Measurements from ENCODE around the gene SLAMF1.
"Not testable (repeated sequence)": the region's sequence is repeated elsewhere in the genome, so short reads cannot be mapped to it uniquely, and the experiment has no call there.

SLAMF1 gene

DNA sequence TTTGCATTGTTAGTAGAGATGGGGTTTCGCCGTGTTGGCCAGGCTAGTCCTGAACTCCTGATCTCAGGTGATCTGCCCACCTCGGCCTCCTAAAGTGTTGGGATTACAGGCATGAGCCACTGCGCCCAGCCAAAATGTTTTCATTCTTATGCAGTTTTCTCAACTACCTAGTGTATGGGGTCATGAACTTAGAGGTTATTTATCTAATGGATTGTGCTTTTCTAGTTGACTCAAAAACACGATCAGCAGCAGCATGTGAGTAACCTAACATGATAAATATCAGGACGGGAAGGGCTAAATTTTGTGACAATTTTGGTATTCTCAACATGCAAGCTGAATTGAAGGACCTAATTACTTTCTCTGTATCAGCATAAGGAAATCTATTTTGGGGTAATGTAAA lies 58.4 kb downstream of the SLAMF1 start:
- no peak for DNase-seq

DNA sequence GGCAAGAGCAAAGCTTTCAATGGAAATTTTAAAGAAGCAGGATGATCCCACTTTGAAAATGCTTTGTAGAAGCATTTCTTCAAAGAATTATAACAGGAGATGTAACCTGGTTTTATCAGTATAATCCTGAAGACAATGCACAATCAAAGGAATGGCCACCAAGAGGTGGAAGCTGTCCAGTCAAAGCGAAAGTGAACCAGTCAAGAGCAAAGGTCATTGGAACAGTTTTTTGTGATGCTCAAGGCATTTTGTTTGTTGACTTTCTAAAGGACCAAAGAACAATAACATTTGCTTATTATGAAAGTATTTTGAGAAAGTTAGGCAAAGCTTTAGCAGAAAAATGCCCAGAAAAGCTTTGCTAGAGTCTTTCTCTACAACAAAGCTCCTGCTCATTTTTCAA lies 62.1 kb downstream of the SLAMF1 start:
- no peak for DNase-seq

DNA sequence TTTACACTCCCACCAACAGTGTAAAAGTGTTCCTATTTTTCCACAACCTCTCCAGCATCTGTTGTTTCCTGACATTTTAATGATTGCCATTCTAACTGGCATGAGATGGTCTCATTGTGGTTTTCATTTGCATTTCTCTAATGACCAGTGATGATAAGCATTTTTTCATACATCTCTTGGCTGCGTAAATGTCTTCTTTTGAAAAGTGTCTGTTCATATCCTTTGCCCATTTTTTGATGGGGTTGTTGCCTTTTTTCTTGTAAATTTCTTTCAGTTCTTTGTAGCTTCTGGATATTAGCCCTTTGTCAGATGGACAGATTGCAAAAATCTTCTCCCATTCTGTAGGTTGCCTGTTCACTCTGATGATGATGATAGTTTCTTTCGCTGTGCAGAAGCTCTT lies 63.9 kb downstream of the SLAMF1 start:
- not testable (repeated sequence) for DNase-seq

DNA sequence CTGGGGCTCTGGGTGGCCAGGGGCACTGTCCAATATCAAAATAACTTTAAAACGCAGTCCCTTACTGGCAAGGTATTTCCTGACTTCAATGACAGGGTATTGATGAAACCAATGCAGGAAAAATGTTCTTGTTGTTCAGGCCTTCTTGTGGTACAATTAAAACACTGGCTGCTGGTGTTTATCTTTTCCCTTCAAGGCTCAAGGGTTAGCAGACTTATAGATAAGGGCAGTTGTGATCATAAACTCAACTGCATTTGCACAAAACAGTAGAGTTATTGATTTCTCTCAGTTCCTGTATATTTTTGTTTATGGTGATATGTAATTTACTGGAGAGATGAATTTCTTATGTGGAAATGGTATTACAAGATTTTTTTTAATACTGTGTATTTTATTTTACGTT lies 64.9 kb downstream of the SLAMF1 start:
- no peak for DNase-seq

DNA sequence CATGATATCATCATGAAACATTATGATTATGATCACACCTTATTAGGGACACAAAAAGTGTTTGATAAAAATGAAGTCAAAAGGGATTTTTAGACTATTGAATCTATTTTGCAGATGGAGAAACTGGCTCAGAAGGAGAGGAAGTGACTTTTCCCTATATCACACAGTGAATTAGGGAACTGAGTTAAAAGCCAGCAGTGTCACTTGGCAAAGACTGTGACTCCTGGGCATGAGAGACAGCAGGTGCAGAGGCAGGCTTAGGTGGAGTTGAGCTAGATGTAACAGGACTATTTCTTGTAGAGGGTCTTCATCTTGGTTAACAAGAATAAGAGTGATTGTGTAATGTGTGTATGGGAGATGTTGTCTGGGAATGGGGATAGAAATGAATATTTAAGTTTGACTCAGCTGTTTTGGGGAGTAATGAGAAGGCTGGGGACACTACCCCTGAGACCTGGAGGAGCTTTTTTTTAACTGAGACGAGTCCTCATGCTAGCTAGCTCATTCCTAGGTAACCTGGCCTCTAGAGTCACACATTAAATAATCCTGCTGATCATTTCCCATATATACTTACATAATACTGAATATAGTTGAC lies 66.5 kb downstream of the SLAMF1 start:
- DNase-seq = no peak

DNA sequence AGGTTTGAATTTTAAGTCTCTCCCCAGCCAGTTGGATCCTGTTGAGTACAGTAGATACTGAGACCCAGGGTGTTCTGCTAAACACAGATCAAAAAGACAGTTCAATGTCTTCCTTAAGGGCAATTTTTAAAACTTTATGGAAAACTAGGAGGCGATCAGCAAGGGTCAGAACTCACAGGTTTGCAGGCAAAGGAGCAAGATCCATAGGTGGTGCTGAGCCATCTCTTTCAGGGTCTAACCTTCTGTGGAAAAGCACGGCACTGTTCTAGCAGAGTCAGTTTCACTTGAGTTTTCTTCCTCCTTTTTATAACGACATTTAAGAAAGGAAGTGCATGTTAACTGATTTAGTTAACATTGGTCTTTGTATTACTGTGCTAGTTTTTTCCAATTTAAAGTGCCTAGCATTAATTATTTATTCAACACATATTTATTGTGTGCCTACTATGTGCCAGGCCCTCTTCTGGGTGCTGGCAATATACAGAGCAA lies 67.6 kb downstream of the SLAMF1 start, which contains the start of gene CD84:
TSS of gene CD84 (minus strand) at position 281 of the 486 bp plus-strand sequence. CDS start at position 222, 59 bp downstream.
- DNase-seq = no peak

DNA sequence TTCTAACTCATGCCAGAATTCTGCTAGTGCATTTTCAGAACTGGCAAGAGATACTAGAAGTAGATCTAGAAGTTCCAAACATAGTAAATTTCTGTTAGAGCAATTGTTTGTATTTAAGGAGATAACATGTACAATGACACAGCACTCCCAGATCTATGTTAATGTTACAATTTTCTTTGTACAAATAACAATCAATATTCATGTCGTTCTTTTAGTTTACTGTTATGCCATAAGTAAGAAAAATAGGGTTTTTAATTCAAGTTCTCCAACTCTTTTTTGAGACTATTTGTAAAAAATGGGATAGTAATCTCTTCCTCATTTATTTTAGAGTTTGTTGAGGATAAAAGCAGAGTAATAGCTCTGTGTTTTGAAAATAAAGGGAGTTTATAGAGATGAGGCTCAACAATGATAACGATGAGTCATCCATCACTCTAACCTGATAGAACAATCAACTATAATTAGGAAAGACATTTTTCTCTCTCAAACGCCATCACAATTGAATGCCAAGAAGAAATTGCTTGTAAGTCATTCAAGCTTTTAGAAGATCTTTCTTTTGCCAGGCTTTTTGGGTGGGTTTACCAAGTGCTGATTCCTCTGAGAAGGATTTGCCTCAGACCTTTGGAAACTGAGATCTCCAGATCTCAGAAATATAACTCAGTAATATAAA lies 68.2 kb downstream of the SLAMF1 start:
- no peak for DNase-seq

DNA sequence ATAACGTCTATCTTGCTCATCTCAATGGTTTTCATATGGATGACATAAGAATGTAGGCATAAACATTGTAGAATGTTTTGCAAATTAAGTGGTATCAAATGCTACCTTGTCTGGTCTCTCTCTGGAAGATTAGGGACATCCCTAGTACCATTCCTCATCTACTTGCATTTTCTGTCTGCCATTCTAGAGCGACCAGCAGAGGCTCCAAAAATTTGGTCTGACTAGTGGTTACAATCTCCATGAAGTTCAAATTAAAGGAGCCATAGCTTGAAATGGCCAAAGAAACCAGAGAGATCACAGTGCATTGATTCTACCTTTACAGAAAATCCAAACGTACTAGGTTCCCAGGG lies 68.7 kb downstream of the SLAMF1 start:
- DNase-seq = no peak

DNA sequence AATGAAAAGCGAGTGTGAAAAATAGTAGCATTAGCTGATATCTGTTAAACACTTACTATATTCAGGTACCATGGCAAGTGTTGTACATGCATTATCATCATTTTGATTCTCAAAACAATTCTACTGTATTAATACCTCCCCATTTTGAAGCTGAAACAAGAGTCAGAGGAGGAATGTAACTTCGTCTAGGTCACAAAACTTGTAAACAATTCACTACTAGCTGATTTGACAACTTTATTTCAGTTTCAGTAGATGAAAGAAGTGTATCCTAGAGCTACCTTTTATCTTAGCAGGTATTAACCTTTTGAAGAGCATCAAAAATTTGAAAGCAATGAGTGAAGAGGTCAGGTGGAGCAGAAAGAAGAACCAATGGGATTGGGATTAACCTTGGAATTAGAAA lies 69.2 kb downstream of the SLAMF1 start:
- no peak for DNase-seq

DNA sequence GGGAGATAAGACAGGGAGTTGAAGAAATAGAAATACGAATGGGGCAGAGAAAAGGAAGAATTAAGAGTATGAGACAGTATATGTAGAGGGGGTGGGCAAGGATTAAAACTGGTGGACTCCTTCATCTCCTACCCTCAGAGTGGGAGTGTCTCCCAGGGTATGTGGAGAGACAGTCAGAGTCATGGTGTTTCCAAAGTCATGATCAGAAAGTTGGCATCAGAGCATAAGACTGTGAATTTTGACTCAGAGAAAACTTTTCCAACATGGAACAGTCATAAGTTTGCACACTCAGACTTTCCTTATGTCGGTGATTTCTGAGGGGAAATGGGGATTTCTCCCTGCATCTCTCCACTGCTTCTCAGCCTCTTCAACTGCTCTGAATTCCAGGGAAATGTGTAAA lies 70.0 kb downstream of the SLAMF1 start:
- DNase-seq = no peak

DNA sequence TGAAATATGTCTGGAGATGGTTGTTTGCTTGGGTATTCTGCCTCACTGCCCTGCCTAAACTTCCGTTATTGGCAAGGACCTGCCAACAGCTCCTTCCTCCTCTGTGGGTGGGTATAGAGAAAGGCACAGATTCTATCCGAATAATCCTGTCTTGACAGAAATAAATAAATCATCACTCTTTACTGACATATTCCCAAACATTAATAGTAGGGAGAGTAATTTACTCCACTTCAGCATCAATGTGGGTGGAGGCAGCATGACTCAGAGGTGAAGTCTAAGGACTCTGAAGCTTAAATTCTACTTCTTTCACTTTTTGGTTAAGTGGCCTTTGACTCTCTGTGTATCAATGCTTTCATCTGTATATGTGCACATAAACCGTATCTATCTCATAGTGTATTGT lies 70.5 kb downstream of the SLAMF1 start:
- no peak for DNase-seq

DNA sequence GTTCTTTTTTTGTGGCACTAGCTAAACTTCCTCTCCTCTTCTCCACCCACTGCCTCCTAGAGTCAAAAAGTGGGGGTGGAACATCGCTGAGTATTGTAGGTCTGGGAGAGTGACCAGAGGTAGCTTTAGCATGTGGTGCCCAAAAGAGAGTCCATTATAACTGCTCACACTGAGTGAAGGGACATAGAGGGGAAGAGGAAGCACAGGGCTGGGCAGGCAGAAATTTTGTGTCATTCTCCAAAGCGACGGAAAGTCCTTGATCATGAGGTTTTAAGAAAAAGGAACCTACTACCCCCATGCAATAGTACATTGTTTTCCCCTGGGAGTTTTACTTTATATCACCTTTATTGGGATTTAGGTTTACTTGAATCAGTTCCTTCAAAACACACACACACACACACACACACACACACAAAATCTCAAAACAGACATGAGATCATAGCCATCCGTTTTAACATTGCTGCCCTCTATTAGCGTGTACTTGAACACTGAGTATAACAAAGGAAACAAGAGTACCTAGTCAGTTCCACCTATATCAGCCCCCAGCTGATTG lies 71.7 kb downstream of the SLAMF1 start:
- DNase-seq = no peak

DNA sequence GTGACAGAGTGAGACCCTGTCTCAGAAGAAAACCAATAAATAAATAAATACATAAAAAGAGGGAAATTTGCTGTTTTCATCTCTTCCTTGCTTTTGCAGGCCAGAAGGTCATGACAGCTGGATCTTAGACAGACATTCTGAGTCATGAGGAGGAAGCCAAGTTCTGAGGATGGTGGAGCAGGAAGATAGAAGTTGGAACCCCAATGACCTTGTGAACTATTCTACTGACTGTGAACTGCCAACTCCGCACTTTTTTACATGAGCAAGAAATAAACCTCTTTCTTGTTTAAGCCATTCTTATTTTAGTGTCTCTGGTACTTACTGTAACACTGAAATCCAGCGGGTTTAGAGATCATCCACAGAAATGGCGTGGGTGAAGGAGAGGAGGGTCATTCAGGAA lies 76.0 kb downstream of the SLAMF1 start:
- no peak for DNase-seq

DNA sequence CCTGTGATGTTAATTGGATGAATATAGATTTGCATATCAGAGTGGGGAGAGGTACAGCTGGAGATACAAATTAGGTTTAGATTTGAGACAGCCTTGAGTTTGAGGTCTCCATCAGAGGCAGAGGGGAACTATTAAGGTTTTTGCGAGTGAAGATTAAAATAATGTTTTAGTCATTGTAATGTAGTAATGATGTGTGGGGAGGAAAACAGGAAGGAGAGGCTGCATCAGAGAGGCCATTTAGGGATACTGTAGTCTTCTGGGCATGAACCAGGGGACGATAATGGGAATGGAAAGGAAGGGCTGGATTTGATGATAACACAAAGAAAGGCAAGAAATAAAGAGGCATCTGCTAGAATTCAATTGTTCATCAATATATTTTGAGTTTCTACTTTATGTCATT lies 77.0 kb downstream of the SLAMF1 start:
- DNase-seq = no peak

DNA sequence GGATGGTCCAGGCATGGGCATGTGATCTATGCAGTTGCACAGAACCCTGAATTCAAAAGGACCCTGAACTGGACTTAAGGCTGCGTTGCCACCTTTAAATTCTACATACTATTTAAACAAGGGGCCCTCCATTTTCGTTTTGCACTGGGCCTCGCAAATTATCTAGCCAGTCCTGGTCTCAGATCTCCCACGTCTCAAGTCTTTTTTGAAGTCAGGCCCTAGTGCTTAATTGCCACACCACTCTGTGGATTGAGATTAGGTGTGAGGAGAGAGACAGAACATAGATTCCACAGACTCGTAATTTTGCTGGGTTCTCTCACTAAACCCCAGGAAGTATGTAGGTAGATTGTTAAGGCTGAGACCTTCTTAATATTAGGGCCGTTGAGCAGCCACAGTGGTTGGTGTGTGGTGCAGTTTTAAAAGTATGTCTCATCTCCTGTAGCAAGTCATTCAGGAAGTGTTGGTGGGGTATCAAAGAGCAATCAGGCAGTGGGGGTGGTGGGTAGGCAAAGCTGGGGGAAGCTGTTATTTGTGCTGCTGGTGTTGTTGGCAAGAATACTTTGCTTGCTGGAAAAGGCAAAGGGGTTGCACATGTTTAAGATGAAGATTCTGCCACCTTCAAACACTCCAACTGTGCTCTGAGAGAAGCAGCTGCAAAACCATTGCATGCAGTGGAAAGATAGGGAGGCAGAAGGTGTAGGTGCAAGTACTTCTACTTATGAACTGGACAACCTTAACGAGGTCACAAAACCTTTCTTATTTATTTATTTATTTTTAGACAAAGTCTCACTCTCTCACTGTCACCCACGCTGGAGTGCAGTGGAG lies 78.8 kb downstream of the SLAMF1 start:
- DNase-seq = no peak

DNA sequence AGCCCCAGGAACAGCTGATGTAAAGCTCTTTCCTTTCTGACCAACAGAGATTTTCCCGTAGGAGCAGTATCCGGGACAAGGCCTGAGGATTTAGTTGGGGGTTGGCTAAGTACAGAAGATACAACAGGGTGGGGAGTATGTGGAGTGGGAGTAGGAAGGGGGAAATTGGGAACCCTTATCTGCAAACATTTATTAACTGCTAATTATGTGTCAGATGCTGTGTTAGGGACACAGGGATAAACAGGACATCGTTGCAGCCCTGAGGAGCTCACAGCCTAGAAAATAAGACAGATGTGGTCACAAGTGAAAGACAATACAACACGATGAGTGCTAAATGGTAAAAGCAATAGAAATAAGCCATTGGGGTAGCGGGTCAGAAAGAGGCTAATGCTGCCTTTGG lies 79.5 kb downstream of the SLAMF1 start:
- DNase-seq = no peak

DNA sequence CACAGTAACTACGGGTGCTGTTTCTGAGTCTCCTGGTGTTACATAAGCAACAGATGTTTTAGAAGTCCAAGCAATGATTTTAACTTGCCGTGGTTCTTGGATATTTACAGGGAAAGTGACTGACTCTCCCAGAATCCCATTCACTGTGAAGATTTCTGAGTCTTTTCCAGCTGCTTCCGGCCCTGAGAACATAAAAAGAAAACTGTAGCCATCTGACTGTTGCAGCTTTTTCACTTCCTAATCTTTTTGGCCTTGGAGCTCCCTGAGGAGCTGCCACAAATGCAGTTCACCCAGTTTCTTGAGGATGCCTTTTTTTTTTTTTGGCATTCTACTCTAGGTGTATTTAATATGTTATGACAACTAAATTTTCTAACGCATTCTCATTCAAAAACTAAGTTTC lies 81.3 kb downstream of the SLAMF1 start:
- DNase-seq = no peak

DNA sequence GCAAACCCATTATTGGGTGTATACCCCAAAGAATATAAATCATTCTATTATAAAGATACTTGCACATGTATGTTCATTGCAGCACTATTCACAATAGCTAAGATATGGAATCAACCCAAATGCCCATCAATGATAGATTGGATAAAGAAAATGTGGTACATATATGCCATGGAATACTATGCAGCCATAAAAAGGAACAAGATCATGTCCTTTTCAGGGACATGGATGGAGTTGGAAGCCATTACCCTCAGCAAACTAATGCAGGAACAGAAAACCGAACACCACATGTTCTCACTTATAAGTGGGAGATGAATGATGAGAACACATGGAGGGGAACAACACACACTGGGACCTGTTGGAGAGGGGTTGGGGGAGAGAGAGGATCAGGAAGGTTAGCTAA lies 83.6 kb downstream of the SLAMF1 start:
- DNase-seq = not testable (repeated sequence)

DNA sequence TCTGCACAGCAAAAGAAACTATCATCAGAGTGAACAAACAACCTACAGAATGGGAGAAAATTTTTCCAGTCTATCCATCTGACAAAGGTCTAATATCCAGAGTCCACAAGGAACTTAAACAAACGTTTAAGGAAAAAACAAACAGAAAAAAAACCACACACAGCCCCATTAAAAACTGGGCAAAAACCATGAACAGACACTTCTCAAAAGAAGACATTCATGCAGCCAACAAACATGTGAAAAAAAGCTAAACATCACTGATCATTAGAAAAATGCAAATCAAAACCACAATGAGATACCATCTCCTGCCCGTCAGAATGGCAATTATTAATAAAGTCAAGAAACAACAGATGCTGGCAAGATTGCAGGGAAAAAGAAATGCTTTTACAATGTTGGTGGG lies 84.1 kb downstream of the SLAMF1 start:
- not testable (repeated sequence) for DNase-seq

DNA sequence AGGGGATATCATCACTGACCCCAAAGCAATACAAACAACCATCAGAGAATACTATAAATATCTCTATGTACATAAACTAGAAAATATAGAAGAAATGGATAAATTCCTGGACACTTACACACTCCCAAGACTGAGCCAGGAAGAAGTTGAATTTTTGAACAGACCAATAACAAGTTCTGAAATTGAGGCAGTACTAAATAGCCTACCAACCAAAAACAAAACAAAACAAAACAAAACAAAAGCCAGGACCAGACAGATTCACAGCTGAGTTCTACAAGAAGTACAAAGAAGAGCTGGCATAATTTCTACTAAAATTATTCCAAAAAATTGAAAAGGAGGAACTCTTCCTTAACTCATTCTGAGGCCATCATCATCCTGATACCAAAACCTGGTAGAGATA lies 86.0 kb downstream of the SLAMF1 start:
- DNase-seq = no peak

DNA sequence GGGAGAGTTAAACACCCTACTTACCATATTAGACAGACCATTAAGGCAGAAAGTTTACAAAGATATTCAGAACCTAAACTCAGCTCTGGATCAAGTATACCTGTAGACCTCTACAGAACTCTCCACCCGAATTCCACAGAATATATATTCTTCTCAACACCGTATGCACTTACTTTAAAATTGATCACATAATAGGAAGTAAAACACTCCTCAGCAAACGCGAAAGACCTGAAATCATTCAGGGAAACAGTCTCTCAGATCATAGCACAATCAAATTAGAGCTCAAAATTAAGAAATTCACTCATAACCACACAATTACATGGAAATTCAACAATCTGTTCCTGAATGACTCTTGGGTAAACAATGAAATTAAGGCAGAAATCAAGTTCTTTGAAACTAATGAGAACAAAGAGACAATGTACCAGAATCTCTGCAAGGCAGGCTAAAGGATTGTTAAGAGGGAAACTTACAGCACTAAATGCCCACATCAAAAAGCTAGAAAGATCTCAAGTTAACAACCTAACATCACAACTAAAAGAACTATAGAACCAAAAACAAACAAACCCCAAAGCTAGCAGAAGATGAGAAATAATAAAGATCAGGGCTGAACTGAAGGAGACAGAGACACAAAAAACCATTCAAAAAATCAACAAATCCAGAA lies 86.7 kb downstream of the SLAMF1 start:
- no peak for DNase-seq

DNA sequence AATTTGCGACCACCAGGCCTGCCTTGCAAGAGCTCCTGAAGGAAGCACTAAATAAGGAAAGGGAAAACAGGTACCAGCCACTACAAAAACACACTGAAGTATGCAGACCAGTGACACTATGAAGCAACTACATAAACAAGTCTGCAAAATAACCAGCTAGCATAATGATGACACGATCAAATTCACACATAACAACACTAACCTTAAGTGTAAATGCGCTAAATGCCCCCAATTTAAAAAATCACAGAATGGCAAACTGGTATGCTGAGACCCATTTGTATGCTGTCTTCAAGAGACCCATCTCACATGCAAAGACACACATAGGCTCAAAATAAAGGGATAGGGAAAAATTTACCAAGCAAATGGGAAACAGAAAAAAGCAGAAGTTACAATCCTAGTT lies 87.4 kb downstream of the SLAMF1 start:
- not testable (repeated sequence) for DNase-seq
